ENCODE results near the gene CACNA1B. TPM values are rescaled to one million over a fixed set of nuclear protein-coding genes. Genes with fewer than 3 reads are reported as not detected.

Gene CACNA1B
- total and polyA plus RNA-seq, 7 donors = under 0.01 to 1.4 (median 0.55) TPM; not detected in 1

DNA sequence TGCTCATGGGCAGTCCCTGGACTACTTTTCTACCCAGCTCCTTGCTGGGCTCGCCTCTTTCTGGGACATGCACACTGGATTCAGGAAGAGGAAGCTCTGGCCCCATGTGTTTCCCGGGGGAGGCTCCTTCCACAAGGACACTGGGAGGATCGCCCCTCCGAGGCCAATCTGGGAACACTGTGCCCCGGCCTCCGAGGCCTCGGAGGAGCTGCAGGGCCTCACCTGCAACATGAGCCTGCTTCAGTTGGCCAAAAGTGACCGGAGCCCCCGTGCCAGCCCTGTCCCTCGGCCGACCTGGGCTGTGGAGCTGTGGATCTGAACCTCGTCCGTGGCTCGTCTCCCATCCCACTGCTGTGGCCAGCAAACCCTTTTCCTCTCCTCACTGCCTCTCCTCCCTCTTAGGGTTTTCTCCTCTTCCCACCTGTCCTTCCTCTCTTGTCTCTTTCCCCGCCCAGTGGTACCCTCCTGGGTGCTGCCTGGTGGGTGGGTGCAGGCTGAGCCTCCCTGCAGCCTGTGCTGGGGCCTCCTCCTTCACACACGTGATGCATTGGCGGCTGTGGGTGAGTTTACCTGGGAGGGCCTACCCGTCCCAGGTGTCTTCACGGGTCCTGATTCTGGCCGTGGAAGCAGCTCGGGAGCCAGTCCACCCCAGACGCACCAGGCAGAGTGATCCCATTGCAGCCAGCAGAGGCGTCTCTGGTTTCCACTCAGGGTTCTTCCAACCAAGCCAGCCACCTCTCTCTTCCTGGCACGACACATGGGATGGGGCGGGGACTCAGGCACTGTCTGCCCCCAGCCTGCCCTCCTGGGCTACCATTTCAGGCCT is 241.8 kb downstream of the CACNA1B start:
- H3K27ac ChIP-seq = no peak overlapping the region

DNA sequence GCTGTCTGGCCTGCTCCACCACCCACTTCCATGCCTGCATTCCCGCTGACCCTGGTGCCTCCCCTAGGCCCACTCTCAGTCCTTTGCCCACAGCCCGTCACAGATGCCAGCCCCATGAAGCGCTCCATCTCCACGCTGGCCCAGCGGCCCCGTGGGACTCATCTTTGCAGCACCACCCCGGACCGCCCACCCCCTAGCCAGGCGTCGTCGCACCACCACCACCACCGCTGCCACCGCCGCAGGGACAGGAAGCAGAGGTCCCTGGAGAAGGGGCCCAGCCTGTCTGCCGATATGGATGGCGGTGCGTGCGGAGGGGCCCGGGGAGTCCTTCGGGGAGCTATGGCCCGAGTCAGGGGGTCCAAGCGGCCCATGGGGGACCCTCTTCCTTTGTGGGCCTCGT is 242.5 kb downstream of the CACNA1B start:
- WGBS, 2 donors = 88 to 93% methylated on average over 23 of the region's 23 CpGs
- H3K9me3 ChIP-seq = no peaks in the 10 kb centered on the region
- H3K27me3 ChIP-seq = peaks cover 0 to 7% (median 0%) of the 10 kb centered on the region in 3 donors

More for the DNA sequence above, 241.8 kb downstream of the CACNA1B start:
- TF ChIP-seq POLR2AphosphoS5 (IDR thresholded peaks at IDR 0.05) = no peak
- no peak for TF ChIP-seq EP300 (IDR thresholded peaks at IDR 0.05)
- TF ChIP-seq CTCF (IDR thresholded peaks at IDR 0.05) = no peak
- TF ChIP-seq POLR2A (IDR thresholded peaks at IDR 0.05) = no peak
- WGBS, 2 donors = 77 to 89% methylated on average over 25 of the region's 25 CpGs
- Histone ChIP-seq H3K36me3 (no peaks in the 10 kb centered on the region), H3K4me1 (no peaks in the 10 kb centered on the region), H3K9me3 (no peaks in the 10 kb centered on the region), H3K27me3 (peaks cover 0 to 7% (median 0%) of the 10 kb centered on the region in 3 donors), H3K4me3 (no peak overlapping the region)
- intact Hi-C loops (cut with DNase I) = no loop called here
- no peak for DNase-seq

DNA sequence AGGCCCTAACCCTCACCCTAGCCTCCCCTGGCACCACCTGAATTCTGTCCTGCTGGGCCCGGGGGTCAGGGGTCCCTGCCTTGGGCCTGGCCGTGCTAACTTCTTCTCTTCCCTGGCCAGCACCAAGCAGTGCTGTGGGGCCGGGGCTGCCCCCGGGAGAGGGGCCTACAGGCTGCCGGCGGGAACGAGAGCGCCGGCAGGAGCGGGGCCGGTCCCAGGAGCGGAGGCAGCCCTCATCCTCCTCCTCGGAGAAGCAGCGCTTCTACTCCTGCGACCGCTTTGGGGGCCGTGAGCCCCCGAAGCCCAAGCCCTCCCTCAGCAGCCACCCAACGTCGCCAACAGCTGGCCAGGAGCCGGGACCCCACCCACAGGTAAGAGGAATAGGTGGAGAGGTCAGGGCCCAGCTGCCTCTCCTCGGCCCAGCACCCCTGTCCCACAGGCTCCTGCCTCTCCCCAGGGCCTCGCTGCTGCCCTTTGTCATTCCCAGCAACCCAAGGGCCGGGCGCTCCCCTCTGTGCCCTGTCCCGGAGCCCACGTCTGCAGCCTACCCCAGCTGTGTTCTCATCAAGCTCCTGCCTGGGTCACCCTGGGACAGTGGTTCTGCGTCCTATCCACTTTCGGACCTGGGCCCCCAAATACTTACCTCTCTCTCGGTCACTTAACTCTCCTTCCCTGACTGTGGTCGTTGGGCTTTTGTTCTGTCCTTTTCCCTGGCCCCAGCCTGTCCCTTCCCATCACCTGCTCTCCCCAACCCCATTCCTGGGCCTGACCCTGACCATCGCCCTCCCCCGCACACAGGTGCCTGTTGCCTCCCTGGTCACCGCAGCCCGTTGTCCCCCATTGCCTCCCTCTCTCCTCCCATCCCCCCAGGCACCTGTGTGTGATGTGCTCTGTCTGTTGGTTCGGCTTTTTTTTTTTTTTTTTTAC is 243.2 kb downstream of the CACNA1B start:
- intact Hi-C loops (cut with DNase I) = no loop called here
- no peak overlapping the region for H3K4me3 ChIP-seq
- TF ChIP-seq POLR2AphosphoS5 (IDR thresholded peaks at IDR 0.05) (no peak), POLR2A (IDR thresholded peaks at IDR 0.05) (no peak), CTCF (IDR thresholded peaks at IDR 0.05) (no peak), EP300 (IDR thresholded peaks at IDR 0.05) (no peak)
- no peak for DNase-seq
- H3K4me1 ChIP-seq = no peaks in the 10 kb centered on the region
- no peak overlapping the region for H3K27ac ChIP-seq
- H3K27me3 ChIP-seq = peaks cover 0 to 7% (median 0%) of the 10 kb centered on the region in 3 donors
- no peaks in the 10 kb centered on the region for H3K9me3 ChIP-seq
- no peaks in the 10 kb centered on the region for H3K36me3 ChIP-seq
- WGBS, 2 donors = 85 to 92% methylated on average over 36 of the region's 36 CpGs

More for the DNA sequence above, 242.5 kb downstream of the CACNA1B start:
- no peak for DNase-seq
- Histone ChIP-seq H3K27ac (no peak overlapping the region), H3K4me1 (no peaks in the 10 kb centered on the region), H3K36me3 (no peaks in the 10 kb centered on the region), H3K4me3 (no peak overlapping the region)
- intact Hi-C loops (cut with DNase I) = no loop called here
- TF ChIP-seq POLR2A (IDR thresholded peaks at IDR 0.05) (no peak), POLR2AphosphoS5 (IDR thresholded peaks at IDR 0.05) (no peak), EP300 (IDR thresholded peaks at IDR 0.05) (no peak), CTCF (IDR thresholded peaks at IDR 0.05) (no peak)

GRCh38 chr9:138121438-138122050 is 244.0 kb downstream of the CACNA1B start:
- H3K27me3 ChIP-seq = peaks cover 0 to 7% (median 0%) of the 10 kb centered on the region in 3 donors
- no peaks in the 10 kb centered on the region for H3K4me1 ChIP-seq
- no peak for DNase-seq
- intact Hi-C loops (cut with DNase I) = no loop called here
- H3K27ac ChIP-seq = no peak overlapping the region
- WGBS, 2 donors = 89 to 93% methylated on average over 32 of the region's 32 CpGs
- H3K36me3 ChIP-seq = no peaks in the 10 kb centered on the region
- no peaks in the 10 kb centered on the region for H3K9me3 ChIP-seq
- H3K4me3 ChIP-seq = no peak overlapping the region
- no peak for TF ChIP-seq EP300 (IDR thresholded peaks at IDR 0.05)
- no peak for TF ChIP-seq POLR2AphosphoS5 (IDR thresholded peaks at IDR 0.05)
- no peak for TF ChIP-seq CTCF (IDR thresholded peaks at IDR 0.05)
- no peak for TF ChIP-seq POLR2A (IDR thresholded peaks at IDR 0.05)

All from sigmoid colon (tissue), 7 donors.